NCI-H748 treated with DMSO at 0.1 percent for 48 hours (cell line): Measurements from ENCODE around the gene AMPD1.

Experiments used
- DNase-seq: peaks from one replicate; lab custom pipeline; 2025; lab: John Stamatoyannopoulos, UW

AMPD1 gene

GRCh38 chr1:114695430-114696058, at the start of gene AMPD1:
TSS of gene AMPD1 (minus strand) at chr1:114695546. CDS start at chr1:114695471, 75 bp downstream.
- no peak for DNase-seq

GRCh38 chr1:114741963-114742746, 46.8 kb upstream of the AMPD1 start:
- DNase-seq, result no peak

GRCh38 chr1:114740331-114740730, 45.0 kb upstream of the AMPD1 start:
- DNase-seq, result no peak

- no peak for DNase-seq
Measured at GRCh38 chr1:114737314-114737849, 42.0 kb upstream of the AMPD1 start.

- no peak for DNase-seq
Measured at GRCh38 chr1:114735479-114735878, 40.1 kb upstream of the AMPD1 start.

- DNase-seq, result no peak
Measured at GRCh38 chr1:114729782-114730181, 34.4 kb upstream of the AMPD1 start.

GRCh38 chr1:114728553-114728952, 33.2 kb upstream of the AMPD1 start:
- DNase-seq, result no peak

- DNase-seq, result no peak
Measured at GRCh38 chr1:114725230-114725629, 29.9 kb upstream of the AMPD1 start.

GRCh38 chr1:114723915-114724314, 28.6 kb upstream of the AMPD1 start:
- no peak for DNase-seq

- no peak for DNase-seq
Measured at GRCh38 chr1:114723457-114723856, 28.1 kb upstream of the AMPD1 start.

- DNase-seq, result no peak
Measured at GRCh38 chr1:114720492-114720891, 25.1 kb upstream of the AMPD1 start.

- no peak for DNase-seq
Measured at GRCh38 chr1:114719424-114719787, 24.1 kb upstream of the AMPD1 start.

- no peak for DNase-seq
Measured at GRCh38 chr1:114718661-114719423, 23.5 kb upstream of the AMPD1 start.

GRCh38 chr1:114716304-114717170, 21.2 kb upstream of the AMPD1 start, which contains the start of gene NRAS:
TSS of gene NRAS (minus strand) at chr1:114716771. CDS start at chr1:114716160, 611 bp downstream.
- DNase-seq, result peak; percentile 61

GRCh38 chr1:114715952-114716303, 20.6 kb upstream of the AMPD1 start:
- DNase-seq, result no peak

- no peak for DNase-seq
Measured at GRCh38 chr1:114712977-114713376, 17.6 kb upstream of the AMPD1 start.

- DNase-seq, result no peak
Measured at GRCh38 chr1:114710360-114710759, 15.0 kb upstream of the AMPD1 start.

GRCh38 chr1:114707604-114708003, 12.3 kb upstream of the AMPD1 start:
- no peak for DNase-seq

- DNase-seq, result no peak
Measured at GRCh38 chr1:114703242-114703641, 7.9 kb upstream of the AMPD1 start.

GRCh38 chr1:114702737-114703136, 7.4 kb upstream of the AMPD1 start:
- no peak for DNase-seq

- DNase-seq, result no peak
Measured at GRCh38 chr1:114701931-114702330, 6.6 kb upstream of the AMPD1 start.
